LNCaP clone FGC (cell line): ENCODE data around the gene ADGRD1.
"Not testable (repeated sequence)": the region's sequence is repeated elsewhere in the genome, so short reads cannot be mapped to it uniquely, and the experiment has no call there.

Experiments used
- DNase-seq: peaks from one replicate; pipeline ENCODE4 v3.0.0-alpha.2; 2011; ENCODE audit warnings: low read depth
- H3K4me3 ChIP-seq: 2 replicates; pipeline ENCODE4 v1.5.1; 2011; ENCODE audit warnings: mild to moderate bottlenecking, low read depth, low read length, control low read depth
- TF ChIP-seq, protein P1 (sequence below): IDR thresholded peaks from 2 replicates; pipeline ENCODE4 v1.5.1; 2012; ENCODE audit warnings: mild to moderate bottlenecking; ENCODE audit not compliant: control insufficient read depth, insufficient read depth; ENCODE audit errors: extremely low read depth

The ADGRD1 gene

DNA sequence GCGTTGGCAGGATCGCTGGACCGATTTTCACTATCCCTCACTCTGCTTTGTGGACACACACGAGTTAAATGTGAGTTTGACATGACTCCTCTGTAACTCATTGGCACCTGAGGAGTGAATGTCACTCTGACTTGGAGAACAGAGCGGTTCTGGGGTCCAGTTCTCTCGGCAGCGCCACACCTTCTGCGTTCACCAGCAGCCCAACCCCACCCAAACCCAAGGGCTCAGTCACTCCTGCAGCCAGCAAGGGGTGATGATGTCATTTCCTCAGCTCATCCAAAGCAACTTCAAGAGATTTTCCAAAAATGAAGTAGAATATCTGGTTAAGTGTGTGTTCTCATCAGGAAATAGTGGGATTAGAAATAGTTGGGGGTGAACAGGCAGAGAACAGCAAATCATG lies 36.3 kb downstream of the ADGRD1 start:
- H3K4me3 ChIP-seq: no peak overlapping the region
- DNase-seq: no peak

DNA sequence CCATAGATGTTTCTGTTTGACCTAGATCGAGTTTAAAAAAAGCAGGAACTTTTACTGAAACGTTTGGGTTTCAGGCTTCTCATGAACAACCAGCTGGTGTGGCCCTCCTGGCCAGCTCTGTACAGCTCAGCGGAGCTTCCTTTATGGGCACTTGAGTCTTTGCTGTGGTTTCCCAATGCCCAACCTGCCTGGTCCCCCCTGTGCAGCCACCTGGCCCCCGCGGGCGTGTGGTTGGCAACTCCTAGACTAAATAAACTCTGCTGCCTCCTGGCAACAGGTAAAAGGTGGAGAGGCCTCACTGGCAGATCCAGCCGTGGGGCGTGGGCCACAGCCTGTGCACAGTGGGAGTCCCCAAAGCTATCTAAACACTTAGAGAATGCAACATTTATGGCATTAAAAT lies 38.7 kb downstream of the ADGRD1 start:
- no peak overlapping the region for H3K4me3 ChIP-seq
- TF ChIP-seq, protein P1, sequence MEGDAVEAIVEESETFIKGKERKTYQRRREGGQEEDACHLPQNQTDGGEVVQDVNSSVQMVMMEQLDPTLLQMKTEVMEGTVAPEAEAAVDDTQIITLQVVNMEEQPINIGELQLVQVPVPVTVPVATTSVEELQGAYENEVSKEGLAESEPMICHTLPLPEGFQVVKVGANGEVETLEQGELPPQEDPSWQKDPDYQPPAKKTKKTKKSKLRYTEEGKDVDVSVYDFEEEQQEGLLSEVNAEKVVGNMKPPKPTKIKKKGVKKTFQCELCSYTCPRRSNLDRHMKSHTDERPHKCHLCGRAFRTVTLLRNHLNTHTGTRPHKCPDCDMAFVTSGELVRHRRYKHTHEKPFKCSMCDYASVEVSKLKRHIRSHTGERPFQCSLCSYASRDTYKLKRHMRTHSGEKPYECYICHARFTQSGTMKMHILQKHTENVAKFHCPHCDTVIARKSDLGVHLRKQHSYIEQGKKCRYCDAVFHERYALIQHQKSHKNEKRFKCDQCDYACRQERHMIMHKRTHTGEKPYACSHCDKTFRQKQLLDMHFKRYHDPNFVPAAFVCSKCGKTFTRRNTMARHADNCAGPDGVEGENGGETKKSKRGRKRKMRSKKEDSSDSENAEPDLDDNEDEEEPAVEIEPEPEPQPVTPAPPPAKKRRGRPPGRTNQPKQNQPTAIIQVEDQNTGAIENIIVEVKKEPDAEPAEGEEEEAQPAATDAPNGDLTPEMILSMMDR: no peak
- no peak for DNase-seq

More for the DNA sequence above, 36.3 kb downstream of the ADGRD1 start:
- TF ChIP-seq, protein P1: no peak

DNA sequence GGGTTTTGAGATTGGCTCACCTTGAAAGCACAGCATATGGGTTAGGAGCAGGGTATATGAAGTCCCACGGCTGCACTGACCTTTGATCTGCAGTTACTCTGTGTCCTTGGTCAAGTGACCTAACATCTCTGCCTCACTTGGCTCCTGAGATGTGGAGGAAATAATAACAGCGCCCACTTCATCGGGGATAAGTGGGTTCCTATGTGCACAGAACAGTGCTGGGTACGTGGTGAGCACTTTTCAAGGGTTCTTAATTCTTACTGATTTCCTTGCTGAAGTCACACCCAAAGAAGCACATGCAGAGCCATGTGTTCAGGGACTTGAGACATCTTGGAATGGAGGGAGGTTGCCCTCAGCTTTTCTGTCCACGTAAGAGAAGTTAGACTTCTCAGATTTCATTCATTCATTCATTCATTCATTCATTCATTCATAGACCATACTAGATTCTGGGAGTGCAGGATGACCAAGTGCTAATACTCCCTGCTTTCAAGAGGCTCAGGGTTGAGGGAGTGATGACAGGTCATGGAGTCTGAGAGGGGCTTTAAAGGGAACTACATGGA lies 39.4 kb downstream of the ADGRD1 start:
- peak overlapping the region; percentile 4; the same call in 1 of the 2 replicates for H3K4me3 ChIP-seq
- no peak for DNase-seq
- TF ChIP-seq, protein P1: no peak

DNA sequence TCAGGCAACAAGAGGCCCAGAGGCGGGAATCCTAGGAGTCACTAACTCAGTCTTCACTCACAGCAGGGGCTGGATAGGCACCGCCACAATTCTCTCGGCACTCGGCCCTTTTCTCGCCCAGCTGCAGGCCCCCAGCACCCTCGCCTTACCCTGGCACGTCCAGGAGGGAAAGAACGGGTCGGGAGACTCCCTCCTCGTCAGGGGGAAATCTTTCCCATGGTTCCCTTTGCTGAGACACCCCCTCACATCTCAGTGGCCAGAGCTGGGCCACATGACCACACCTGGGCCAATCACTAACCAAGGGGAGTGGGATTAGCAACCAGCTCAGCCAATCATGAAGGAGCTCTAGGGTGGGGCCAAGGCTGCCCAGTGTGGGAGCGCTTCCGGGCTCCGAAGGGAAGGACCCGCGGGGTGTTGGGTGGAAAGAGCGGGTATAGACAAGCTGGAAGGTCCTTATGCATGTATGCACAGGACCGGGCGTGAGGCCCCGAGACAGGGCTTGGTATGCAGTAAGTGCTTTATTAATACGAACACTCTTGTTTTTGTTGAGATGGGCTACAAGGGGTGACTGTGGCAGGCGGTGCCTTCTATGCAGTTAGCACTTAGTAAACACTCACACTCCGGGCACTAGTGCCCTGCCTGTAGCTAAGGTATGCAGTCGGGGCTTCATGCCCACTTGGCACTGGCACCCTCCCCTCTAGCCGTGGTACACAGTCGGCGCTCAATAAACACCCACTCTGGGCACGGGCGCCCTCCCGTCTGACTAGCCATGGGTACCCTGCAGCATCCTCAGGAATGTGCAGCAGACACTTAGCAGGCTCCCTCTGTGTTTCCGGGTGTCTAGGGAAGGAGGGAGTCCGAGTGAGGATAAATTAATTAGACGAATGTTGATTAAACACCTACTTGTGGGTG lies 40.3 kb downstream of the ADGRD1 start:
- TF ChIP-seq, protein P1: no peak
- peak overlapping the region; percentile 18; the same call in 1 of the 2 replicates for H3K4me3 ChIP-seq
- DNase-seq: no peak

DNA sequence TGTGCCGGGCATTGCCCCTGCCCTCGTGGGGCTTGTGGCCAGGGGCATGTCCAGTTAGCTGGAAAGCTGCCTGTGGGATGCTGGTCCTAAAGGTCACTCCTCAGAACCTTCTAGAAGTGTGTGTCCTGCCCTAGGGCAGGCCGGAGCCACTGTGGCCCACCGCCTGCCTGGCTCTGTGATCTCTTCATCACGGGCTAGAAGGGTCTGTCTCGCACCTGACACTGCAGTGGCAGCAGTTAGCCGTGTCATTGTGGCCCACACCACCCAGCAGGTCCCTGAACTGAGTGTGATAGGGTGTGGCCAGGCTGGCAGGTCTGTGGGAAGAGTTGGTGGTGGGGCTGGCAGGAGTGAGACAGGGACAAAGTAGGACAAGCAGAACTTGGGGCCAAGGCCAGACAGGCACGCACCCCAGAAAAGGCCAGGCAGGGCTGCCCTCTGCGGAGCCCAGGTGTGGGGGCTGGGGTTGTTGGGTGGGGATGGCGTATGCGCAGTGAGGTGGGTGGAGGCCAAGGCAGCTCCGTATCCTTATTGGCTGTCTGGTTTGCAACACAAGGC lies 41.2 kb downstream of the ADGRD1 start:
- H3K4me3 ChIP-seq: no peak overlapping the region
- TF ChIP-seq, protein P1: no peak
- DNase-seq: no peak

DNA sequence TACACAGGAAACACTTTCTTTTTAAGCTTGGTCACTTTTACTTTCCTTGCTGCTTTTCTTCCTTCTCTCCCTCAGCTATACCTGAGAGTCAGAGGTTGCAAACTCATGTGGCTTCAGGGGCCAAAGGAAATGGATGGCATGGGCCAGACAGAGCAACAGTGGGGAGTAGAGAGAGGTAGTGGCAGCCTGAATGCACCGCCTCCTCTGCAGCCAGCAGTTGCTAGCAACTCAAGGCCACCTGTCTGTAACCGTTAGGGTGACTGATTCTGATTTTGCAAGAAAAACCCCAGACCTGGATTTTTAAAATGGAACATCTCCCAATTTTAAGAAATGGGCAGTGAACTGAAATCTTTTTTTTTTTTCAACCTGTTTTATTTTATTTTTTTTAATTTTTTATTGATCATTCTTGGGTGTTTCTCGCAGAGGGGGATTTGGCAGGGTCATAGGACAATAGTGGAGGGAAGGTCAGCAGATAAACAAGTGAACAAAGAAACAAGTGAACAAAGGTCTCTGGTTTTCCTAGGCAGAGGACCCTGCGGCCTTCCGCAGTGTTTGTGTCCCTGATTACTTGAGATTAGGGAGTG lies 41.8 kb downstream of the ADGRD1 start:
- H3K4me3 ChIP-seq, DNase-seq: not testable (repeated sequence)

DNA sequence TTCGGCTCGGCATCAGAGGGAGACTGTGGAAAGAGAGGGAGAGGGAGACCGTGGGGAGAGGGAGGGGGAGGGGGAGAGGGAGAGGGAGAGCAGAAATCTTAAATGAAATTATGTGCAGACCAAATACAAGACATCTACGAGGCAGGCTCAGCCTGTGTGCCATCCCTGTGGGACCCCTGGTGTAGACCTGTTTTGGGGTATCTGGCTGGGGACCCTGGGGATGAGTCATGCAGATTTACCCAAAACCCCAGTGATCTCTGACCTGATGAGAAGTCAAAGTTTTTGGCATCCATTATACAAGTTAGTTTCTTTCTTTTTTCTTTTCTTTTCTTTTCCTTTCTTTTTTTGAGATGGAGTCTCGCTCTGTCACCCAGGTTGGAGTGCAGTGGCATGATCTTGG lies 44.4 kb downstream of the ADGRD1 start:
- no peak for DNase-seq
- no peak overlapping the region for H3K4me3 ChIP-seq
- TF ChIP-seq, protein P1: no peak
